DMS114 treated with DMSO at 0.1 percent for 48 hours (cell line): ENCODE measurements around the gene HYAL2.
"Not testable (repeated sequence)": the region's sequence is repeated elsewhere in the genome, so short reads cannot be mapped to it uniquely, and the experiment has no call there.

Experiments
- DNase-seq: peaks from one replicate; lab custom pipeline; 2025; ENCODE audit not compliant: unreplicated experiment; lab: John Stamatoyannopoulos, UW

The HYAL2 gene

GRCh38 chr3:50314816-50315215, 7.7 kb downstream of the HYAL2 start:
- DNase-seq, result no peak

- DNase-seq, result no peak
These were observed 8.2 kb downstream of the HYAL2 start for GRCh38 chr3:50314342-50314741.

GRCh38 chr3:50312041-50312440, 10.5 kb downstream of the HYAL2 start:
- not testable (repeated sequence) for DNase-seq

GRCh38 chr3:50304601-50305000, 17.9 kb downstream of the HYAL2 start:
- no peak for DNase-seq

- no peak for DNase-seq
These were observed 19.3 kb downstream of the HYAL2 start, which contains the start of gene HYAL1 for GRCh38 chr3:50303013-50303815. Gene HYAL1, minus strand, starts transcription at chr3:50303574. Its CDS starts 618 bp downstream, at chr3:50302956.

- DNase-seq, result no peak
These were observed 20.2 kb downstream of the HYAL2 start for GRCh38 chr3:50302095-50303012.

GRCh38 chr3:50300681-50301254, 21.8 kb downstream of the HYAL2 start:
- DNase-seq, result no peak

GRCh38 chr3:50299929-50300680, 22.4 kb downstream of the HYAL2 start:
- DNase-seq, result no peak

- no peak for DNase-seq
These were observed 23.0 kb downstream of the HYAL2 start for GRCh38 chr3:50299638-50299928.

- peak; percentile 93 for DNase-seq
These were observed 23.5 kb downstream of the HYAL2 start, which contains the start of the genes HYAL3 and NAA80 for GRCh38 chr3:50298836-50299637. Gene HYAL3, minus strand, starts transcription at chr3:50299405. Its CDS starts 3,803 bp downstream, at chr3:50295602. Gene NAA80, minus strand, starts transcription at chr3:50299405. Its CDS starts 1,942 bp downstream, at chr3:50297463.

GRCh38 chr3:50297896-50298725, 24.4 kb downstream of the HYAL2 start:
- DNase-seq, result no peak

GRCh38 chr3:50297384-50297775, 25.2 kb downstream of the HYAL2 start:
- no peak for DNase-seq

- DNase-seq, result no peak
These were observed 25.7 kb downstream of the HYAL2 start for GRCh38 chr3:50296721-50297383.

- DNase-seq, result no peak
These were observed 26.8 kb downstream of the HYAL2 start for GRCh38 chr3:50295553-50296431.

- no peak for DNase-seq
These were observed 27.8 kb downstream of the HYAL2 start for GRCh38 chr3:50294492-50295403.

GRCh38 chr3:50294089-50294488, 28.5 kb downstream of the HYAL2 start:
- no peak for DNase-seq
